GM10266 (cell line): ENCODE results near the gene CDH22.

ENCODE experiments used
- DNase-seq: peaks from one replicate; pipeline ENCODE4 v3.0.0; 2012; ENCODE audit errors: extremely low spot score
- CTCF ChIP-seq: IDR thresholded peaks from 2 replicates; pipeline ENCODE4 v1.5.1; 2012; ENCODE audit warnings: mild to moderate bottlenecking, low read depth; ENCODE audit not compliant: control insufficient read depth, insufficient read depth; ENCODE audit errors: missing control alignments

CDH22 gene

GRCh38 chr20:46217583-46217982, 90.7 kb downstream of the CDH22 start:
- no peak for TF ChIP-seq CTCF
- DNase-seq = no peak

DNA sequence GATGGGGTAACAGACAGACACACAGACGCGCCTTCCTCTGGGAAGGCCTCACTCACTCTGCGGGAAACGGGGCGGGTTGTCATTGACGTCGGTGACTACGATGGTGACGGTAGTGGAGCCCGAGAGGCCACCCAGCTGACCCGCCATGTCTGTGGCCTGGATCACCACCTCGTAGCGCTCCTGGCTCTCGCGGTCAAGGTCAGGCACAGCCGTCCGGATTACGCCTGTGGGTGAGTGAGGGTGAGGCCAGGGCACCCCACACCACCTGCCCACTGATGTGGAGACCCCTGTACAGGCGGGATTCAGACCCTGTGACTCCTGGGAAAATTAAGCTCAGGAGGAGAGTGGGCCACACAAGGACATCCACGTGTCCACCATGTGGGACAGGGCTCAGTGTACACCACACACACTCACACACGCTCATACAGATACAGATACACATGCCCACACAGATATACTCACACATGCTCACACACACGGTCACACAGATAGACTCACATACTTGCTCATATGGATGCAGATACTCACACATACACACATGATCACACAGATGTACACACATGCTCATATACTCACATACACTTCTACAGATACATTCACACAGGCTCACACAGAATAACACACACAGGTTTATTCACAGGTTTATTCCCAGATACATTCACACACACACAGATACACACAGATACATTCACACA, 91.4 kb downstream of the CDH22 start:
- DNase-seq = no peak

GRCh38 chr20:46215913-46216707, 92.2 kb downstream of the CDH22 start:
- no peak for DNase-seq
- TF ChIP-seq CTCF = no peak

More for the DNA sequence above, 91.4 kb downstream of the CDH22 start:
- no peak for TF ChIP-seq CTCF

GRCh38 chr20:46214824-46215488, 93.3 kb downstream of the CDH22 start:
- no peak for TF ChIP-seq CTCF
- no peak for DNase-seq

- no peak for TF ChIP-seq CTCF
- DNase-seq = no peak
These were observed 94.1 kb downstream of the CDH22 start for GRCh38 chr20:46213946-46214823.

DNA sequence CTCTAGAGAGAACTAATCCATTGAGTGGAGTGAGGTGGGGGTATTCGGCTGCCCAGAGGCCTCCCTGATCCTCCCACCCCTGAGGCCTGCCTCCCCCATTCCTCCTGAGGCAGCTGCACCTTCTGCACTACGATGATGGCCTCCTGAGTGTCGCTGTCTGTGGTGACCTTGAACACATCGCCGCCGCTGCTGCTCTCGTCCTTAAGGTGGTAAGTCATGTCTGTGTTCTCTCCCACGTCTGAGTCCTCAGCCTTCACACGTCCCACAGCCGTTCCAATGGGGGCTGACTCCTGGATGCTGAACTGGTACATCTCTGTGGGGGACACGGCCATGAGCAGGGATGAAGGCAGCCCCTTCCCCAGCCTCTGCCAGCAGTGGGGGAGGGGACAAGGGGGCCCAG, 95.4 kb downstream of the CDH22 start:
- no peak for TF ChIP-seq CTCF
- DNase-seq = no peak
